Measurements from ENCODE around the gene NRL. TPM values are rescaled to one million over a fixed set of nuclear protein-coding genes. Genes with fewer than 3 reads are reported as not detected.

The NRL gene
- total and polyA plus RNA-seq, 9 of the 15 experiments (the other 6 are each of a cell fraction or from before 2014, with no cell fraction given), result 0.07 to 2.7 (median 1.4) TPM; not detected in 1

DNA sequence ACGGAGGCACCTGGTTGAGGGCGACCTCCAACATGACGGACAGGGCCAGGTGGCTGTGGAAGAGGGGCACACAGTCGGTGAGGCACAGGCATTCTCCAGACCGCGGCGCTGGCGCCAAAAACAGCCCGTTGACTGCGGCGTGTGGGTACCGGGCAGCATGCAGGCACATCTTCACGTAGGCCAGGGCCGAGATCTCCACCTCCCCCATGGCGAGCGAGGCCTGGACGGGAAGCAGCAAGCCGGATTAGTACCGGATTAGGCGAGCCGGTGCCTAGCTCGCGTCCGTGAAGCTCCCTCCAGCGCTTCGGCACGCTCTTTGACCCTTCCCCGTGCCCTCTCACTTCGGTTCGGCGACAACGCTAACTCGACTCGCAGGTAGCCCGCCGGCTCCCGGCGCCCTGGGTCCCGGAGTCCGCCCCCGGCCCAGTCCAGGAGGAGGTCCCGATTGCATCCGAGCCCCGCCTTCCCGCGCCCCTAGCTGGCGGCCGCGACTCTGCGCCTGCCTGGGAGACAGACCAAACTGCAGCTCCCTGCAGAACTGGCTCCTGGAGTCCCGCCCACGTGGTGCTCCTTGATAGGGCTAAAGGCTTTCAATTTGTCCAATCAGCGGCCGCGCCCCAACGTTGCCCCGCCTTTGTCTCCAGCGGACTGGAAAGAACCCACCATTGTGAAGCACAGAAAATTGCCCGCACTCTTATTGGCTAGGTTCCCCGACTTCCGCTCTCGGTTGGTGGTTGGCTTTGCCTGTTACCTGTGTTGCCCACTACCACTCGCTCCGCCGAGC, 26.5 kb upstream of the NRL start, which contains the start of gene EMC9 (continued):
- TF ChIP-seq, protein P1, sequence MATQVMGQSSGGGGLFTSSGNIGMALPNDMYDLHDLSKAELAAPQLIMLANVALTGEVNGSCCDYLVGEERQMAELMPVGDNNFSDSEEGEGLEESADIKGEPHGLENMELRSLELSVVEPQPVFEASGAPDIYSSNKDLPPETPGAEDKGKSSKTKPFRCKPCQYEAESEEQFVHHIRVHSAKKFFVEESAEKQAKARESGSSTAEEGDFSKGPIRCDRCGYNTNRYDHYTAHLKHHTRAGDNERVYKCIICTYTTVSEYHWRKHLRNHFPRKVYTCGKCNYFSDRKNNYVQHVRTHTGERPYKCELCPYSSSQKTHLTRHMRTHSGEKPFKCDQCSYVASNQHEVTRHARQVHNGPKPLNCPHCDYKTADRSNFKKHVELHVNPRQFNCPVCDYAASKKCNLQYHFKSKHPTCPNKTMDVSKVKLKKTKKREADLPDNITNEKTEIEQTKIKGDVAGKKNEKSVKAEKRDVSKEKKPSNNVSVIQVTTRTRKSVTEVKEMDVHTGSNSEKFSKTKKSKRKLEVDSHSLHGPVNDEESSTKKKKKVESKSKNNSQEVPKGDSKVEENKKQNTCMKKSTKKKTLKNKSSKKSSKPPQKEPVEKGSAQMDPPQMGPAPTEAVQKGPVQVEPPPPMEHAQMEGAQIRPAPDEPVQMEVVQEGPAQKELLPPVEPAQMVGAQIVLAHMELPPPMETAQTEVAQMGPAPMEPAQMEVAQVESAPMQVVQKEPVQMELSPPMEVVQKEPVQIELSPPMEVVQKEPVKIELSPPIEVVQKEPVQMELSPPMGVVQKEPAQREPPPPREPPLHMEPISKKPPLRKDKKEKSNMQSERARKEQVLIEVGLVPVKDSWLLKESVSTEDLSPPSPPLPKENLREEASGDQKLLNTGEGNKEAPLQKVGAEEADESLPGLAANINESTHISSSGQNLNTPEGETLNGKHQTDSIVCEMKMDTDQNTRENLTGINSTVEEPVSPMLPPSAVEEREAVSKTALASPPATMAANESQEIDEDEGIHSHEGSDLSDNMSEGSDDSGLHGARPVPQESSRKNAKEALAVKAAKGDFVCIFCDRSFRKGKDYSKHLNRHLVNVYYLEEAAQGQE (IDR thresholded peaks at IDR 0.05; ENCODE audit: borderline replicate concordance), result peak; percentile 61
- TF ChIP-seq, protein P1 (CRISPR knock-in tag; IDR thresholded peaks at IDR 0.05; ENCODE audit: low read depth), result 0 out of 2 replicates have a peak, but pooled peaks have one; percentile 28
- TF ChIP-seq, protein P2, sequence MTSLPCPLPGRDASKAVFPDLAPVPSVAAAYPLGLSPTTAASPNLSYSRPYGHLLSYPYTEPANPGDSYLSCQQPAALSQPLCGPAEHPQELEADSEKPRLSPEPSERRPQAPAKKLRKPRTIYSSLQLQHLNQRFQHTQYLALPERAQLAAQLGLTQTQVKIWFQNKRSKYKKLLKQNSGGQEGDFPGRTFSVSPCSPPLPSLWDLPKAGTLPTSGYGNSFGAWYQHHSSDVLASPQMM (CRISPR knock-in tag; IDR thresholded peaks at IDR 0.05), result no peak
- TF ChIP-seq ZNF232 (CRISPR knock-in tag; IDR thresholded peaks at IDR 0.05) (no peak), MYBL2 (IDR thresholded peaks at IDR 0.05; ENCODE audit: low read depth) (peak; percentile 91), MYBL2 (CRISPR knock-in tag; IDR thresholded peaks at IDR 0.05; ENCODE audit: borderline replicate concordance) (no peak), SP1 (CRISPR knock-in tag; IDR thresholded peaks at IDR 0.05) (peak; percentile 81), KDM5B (IDR thresholded peaks at IDR 0.05; ENCODE audit: insufficient replicate concordance, low read depth, low read length) (peak; percentile 45), CC2D1A (IDR thresholded peaks at IDR 0.05) (peak; percentile 100), KDM1A (IDR thresholded peaks at IDR 0.05) (peak; percentile 34 to 73; a peak in 2 of 4 replicates), MTA2 (IDR thresholded peaks at IDR 0.05; ENCODE audit: low read depth) (no peak), ZC3H8 (IDR thresholded peaks at IDR 0.05) (no peak)
- TF ChIP-seq, protein P3, sequence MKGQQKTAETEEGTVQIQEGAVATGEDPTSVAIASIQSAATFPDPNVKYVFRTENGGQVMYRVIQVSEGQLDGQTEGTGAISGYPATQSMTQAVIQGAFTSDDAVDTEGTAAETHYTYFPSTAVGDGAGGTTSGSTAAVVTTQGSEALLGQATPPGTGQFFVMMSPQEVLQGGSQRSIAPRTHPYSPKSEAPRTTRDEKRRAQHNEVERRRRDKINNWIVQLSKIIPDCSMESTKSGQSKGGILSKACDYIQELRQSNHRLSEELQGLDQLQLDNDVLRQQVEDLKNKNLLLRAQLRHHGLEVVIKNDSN (CRISPR knock-in tag; IDR thresholded peaks at IDR 0.05), result peak; percentile 84
- TF ChIP-seq, protein P4, sequence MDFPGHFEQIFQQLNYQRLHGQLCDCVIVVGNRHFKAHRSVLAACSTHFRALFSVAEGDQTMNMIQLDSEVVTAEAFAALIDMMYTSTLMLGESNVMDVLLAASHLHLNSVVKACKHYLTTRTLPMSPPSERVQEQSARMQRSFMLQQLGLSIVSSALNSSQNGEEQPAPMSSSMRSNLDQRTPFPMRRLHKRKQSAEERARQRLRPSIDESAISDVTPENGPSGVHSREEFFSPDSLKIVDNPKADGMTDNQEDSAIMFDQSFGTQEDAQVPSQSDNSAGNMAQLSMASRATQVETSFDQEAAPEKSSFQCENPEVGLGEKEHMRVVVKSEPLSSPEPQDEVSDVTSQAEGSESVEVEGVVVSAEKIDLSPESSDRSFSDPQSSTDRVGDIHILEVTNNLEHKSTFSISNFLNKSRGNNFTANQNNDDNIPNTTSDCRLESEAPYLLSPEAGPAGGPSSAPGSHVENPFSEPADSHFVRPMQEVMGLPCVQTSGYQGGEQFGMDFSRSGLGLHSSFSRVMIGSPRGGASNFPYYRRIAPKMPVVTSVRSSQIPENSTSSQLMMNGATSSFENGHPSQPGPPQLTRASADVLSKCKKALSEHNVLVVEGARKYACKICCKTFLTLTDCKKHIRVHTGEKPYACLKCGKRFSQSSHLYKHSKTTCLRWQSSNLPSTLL (IDR thresholded peaks at IDR 0.05), result peak; percentile 98
- TF ChIP-seq, protein P5, sequence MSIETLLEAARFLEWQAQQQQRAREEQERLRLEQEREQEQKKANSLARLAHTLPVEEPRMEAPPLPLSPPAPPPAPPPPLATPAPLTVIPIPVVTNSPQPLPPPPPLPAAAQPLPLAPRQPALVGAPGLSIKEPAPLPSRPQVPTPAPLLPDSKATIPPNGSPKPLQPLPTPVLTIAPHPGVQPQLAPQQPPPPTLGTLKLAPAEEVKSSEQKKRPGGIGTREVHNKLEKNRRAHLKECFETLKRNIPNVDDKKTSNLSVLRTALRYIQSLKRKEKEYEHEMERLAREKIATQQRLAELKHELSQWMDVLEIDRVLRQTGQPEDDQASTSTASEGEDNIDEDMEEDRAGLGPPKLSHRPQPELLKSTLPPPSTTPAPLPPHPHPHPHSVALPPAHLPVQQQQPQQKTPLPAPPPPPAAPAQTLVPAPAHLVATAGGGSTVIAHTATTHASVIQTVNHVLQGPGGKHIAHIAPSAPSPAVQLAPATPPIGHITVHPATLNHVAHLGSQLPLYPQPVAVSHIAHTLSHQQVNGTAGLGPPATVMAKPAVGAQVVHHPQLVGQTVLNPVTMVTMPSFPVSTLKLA (conservative IDR thresholded peaks at IDR 0.05), result peak; percentile 83 to 86
